Calu3 (cell line): Measurements from ENCODE around the gene BMP7. TPM values are rescaled to one million over a fixed set of nuclear protein-coding genes. Genes with fewer than 3 reads are reported as not detected.

Experiments
- Bru-seq: library from RNA; stranded (reverse); fragments of 400-500 nt; gene quantifications from one replicate; lab custom pipeline; 2021; lab: Mats Ljungman, UMichigan
- BruChase-seq, 2 experiments: library from RNA; stranded (reverse); fragments of 400-500 nt; gene quantifications; one replicate each; lab custom pipeline; 2021; lab: Mats Ljungman, UMichigan
- BruUV-seq: library from RNA; stranded (reverse); fragments of 400-500 nt; replicated peaks from 2 replicates; lab custom pipeline; 2021; lab: Mats Ljungman, UMichigan
- CTCF ChIA-PET: fragments of 300-600 bp; sonication (Branson Sonifier 250); formaldehyde crosslinking; loops from one replicate; lab custom pipeline; 2022; ENCODE audit warnings: antibody characterized with exemption; lab: Charles Lee
- DNase-seq: peaks from one replicate; pipeline ENCODE4 v3.0.0; 2022
- H3K27ac Mint-ChIP-seq: one replicate; pipeline ENCODE4 v1.8.0; 2022; ENCODE audit warnings: mixed read lengths; ENCODE audit not compliant: unreplicated experiment
- H3K27me3 Mint-ChIP-seq: one replicate; pipeline ENCODE4 v1.8.0; 2022; ENCODE audit warnings: mixed read lengths; ENCODE audit not compliant: unreplicated experiment
- H3K36me3 Mint-ChIP-seq: one replicate; pipeline ENCODE4 v1.8.0; 2022; ENCODE audit warnings: mild to moderate bottlenecking, moderate library complexity, mixed read lengths; ENCODE audit not compliant: insufficient read depth, unreplicated experiment
- H3K4me1 Mint-ChIP-seq: one replicate; pipeline ENCODE4 v1.8.0; 2022; ENCODE audit warnings: mild to moderate bottlenecking, low read depth, mixed read lengths; ENCODE audit not compliant: unreplicated experiment
- H3K4me3 Mint-ChIP-seq: one replicate; pipeline ENCODE4 v1.8.0; 2022; ENCODE audit warnings: mild to moderate bottlenecking, low read depth, moderate library complexity, mixed read lengths; ENCODE audit not compliant: unreplicated experiment
- H3K9me3 Mint-ChIP-seq: one replicate; pipeline ENCODE4 v1.8.0; 2022; ENCODE audit warnings: low read depth, mixed read lengths; ENCODE audit not compliant: unreplicated experiment
- CTCF ChIP-seq: fragments of 200-600 bp; IDR thresholded peaks from one replicate; pipeline ENCODE4 v1.8.0; 2022; ENCODE audit warnings: antibody characterized with exemption; ENCODE audit not compliant: unreplicated experiment
- intact Hi-C: fragments of 100-400 bp; cut with micrococcal nuclease; formaldehyde crosslinking; loops from one replicate; pipeline ENCODE4 v1.10.0; 2022; ENCODE audit not compliant: unreplicated experiment
- long read RNA-seq: library from polyadenylated mRNA; stranded (forward); transcript quantifications from one replicate; pipeline ENCODE4 v2.0.0, GENCODE V29; 2022
- total RNA-seq: library from RNA; stranded (reverse); gene quantifications from 2 replicates; pipeline ENCODE4 v1.2.3, GENCODE V29; 2022

BMP7 gene
- total RNA-seq (not detected in 2 replicates), Bru-seq, nascent RNA (not detected), BruChase-seq, experiment 1, labeled RNA remaining after a 6-hour chase (not detected), BruChase-seq, experiment 2, labeled RNA remaining after a 2-hour chase (percentile 2 among the genes with signal in this experiment)
- long read RNA-seq: 0 reads

DNA sequence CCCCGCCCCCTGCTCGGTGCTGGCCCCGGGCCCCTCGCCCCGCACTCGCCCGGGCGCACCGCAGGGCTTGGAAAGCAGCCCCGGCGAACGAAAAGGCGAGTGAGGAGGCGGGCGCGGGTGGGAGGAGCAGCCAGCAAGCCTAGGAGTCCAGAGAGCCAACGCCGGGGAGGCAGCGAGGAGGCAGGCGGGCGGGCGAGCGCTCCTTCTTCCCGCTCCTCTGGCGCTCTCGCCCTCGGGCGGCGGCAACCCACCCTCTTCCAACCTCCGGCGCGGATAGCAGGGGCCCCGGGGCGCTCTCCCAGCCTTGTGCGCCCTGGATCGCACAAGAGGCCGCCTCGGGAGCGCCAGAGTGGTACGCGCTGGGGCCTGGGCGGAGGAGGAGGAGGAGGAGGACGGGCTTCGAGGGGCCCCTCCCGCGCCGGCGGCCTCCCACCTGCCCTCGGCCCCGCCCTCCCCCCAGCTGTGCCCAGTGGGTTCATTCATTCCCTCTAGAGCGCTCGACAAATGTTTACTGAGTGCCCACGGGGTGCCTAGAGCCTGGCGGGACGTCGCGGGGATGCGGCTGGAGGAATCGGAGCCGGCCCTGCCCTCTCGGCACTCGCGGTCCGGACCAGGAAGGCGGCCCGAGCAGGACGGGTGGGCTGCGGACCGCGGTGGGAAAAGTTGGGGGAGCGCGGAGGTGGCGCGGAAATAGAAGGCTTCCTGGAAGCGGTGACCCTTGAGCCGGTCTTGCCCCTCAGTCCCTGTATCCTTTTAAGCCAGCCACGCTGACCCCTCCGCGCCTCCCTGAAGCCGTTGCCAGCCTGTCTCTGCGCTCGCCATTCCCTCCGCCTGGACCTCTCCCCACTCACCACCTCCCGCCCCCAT lies at the start of gene BMP7:
BMP7 (minus strand) TSS at position 351 of the 867 bp plus-strand sequence. CDS start 519 bp downstream, outside the sequence.
- Mint-ChIP-seq H3K9me3 (no peaks in the 10 kb centered on the region), H3K4me1 (no peaks in the 10 kb centered on the region), H3K4me3 (no peak within 1 kb of the TSS), H3K27ac (no peak within 1 kb of the TSS), H3K27me3 (peaks cover 95% of the 10 kb centered on the region), H3K36me3 (no peaks in the 10 kb centered on the region)
- CTCF ChIA-PET: no interaction called here
- no TSS peak for BruUV-seq
- no peak for DNase-seq
- TF ChIP-seq CTCF: no peak
- intact Hi-C loops: no loop called here

DNA sequence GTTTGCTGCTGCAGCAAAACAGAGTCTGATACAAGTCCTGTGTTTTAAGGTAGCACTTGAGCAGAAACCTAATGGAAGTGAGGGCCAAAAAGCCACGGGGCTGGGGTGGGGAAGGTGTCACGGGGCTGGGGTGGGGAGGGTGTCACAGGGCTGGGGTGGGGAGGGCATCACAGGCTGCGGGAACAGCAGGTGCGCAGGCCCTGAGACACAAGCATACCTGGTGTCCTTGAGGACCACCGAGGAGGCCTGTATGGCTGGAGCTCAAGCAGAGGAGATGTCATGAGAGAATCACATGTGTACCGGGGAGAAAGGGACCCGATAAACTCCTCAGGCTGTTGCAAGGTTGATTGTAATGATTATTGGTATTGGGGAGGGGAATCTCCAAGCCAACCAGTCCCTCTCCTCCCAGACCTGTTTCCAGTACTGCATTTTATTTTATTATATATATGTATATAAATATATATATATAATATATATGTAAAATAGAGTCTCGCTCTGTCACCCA lies 49.6 kb upstream of the BMP7 start:
- H3K36me3 Mint-ChIP-seq: no peaks in the 10 kb centered on the region
- no peak overlapping the region for H3K4me3 Mint-ChIP-seq
- no peaks in the 10 kb centered on the region for H3K9me3 Mint-ChIP-seq
- no TSS peak for BruUV-seq
- H3K27ac Mint-ChIP-seq: no peak overlapping the region
- no peaks in the 10 kb centered on the region for H3K4me1 Mint-ChIP-seq
- TF ChIP-seq CTCF: no peak
- intact Hi-C loops: no loop called here
- no peak for DNase-seq
- peaks cover 40% of the 10 kb centered on the region for H3K27me3 Mint-ChIP-seq
- CTCF ChIA-PET: no interaction called here

DNA sequence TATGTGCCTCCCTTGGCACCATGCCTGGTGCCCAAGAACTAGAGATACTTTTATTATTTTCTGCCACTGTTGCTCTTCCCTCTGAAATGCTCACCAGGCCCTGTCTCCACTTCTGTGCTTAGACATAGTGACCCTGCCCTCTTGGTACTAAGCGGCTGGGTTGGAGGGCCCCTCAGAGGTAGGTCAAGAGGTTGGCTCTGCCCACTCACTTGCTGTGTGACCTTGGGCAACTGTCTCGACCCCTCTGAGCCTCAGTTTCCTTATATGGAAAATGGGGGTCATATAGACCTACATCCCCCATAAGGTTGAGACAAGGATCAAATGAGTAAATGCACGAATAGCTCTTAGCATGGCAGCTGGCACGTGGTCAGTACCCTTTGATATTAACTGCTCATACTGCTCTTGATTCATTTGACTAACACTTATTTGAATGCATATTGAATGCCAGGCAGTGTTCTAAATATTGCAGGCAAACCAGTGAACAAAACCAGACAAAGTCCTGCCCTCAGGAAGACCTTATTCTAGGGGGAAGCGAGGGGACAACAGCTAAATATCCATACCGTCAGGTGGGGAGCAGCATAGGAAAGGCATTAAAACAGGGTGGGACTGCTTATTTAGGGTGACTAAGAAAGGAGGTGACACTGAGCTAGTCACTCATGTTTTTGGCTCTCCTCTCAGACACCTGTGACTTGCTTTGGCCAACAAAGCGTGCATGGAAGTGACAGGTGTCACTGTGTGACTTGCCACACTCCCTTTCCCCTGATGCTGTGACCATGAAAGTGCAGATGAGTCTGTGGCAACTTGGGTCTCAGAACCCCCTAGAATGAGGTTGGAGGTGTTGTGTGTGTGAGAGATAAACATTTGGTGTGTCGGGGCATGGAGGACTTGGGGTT lies 48.9 kb upstream of the BMP7 start:
- no TSS peak for BruUV-seq
- no peak for DNase-seq
- TF ChIP-seq CTCF: no peak
- no peaks in the 10 kb centered on the region for H3K36me3 Mint-ChIP-seq
- no peak overlapping the region for H3K27ac Mint-ChIP-seq
- CTCF ChIA-PET: no interaction called here
- H3K9me3 Mint-ChIP-seq: no peaks in the 10 kb centered on the region
- peaks cover 33% of the 10 kb centered on the region for H3K27me3 Mint-ChIP-seq
- intact Hi-C loops: no loop called here
- no peak overlapping the region for H3K4me3 Mint-ChIP-seq
- H3K4me1 Mint-ChIP-seq: no peaks in the 10 kb centered on the region

GRCh38 chr20:57313951-57314350 lies 47.5 kb upstream of the BMP7 start:
- no TSS peak for BruUV-seq
- no peaks in the 10 kb centered on the region for H3K4me1 Mint-ChIP-seq
- no peaks in the 10 kb centered on the region for H3K9me3 Mint-ChIP-seq
- no peak for TF ChIP-seq CTCF
- H3K27ac Mint-ChIP-seq: no peak overlapping the region
- CTCF ChIA-PET: interaction anchor here (0.6 kb wide), 1 partner anchor 14 kb away, joined by 3 read pairs; no protein-coding TSS in a partner anchor
- DNase-seq: no peak
- intact Hi-C loops: no loop called here
- no peak overlapping the region for H3K4me3 Mint-ChIP-seq
- H3K27me3 Mint-ChIP-seq: peaks cover 19% of the 10 kb centered on the region
- H3K36me3 Mint-ChIP-seq: no peaks in the 10 kb centered on the region
